ENCODE results near the gene GPX4. TPM values are rescaled to one million over a fixed set of nuclear protein-coding genes. Genes with fewer than 3 reads are reported as not detected.
A peak's percentile ranks its signal among the peaks of the same experiment; 100 is the strongest.

Gene GPX4
- total and polyA plus RNA-seq, 10 of the 15 experiments (the other 5 are each of a cell fraction or from before 2014, with no cell fraction given), result 33.3 to 749 (median 297) TPM

DNA sequence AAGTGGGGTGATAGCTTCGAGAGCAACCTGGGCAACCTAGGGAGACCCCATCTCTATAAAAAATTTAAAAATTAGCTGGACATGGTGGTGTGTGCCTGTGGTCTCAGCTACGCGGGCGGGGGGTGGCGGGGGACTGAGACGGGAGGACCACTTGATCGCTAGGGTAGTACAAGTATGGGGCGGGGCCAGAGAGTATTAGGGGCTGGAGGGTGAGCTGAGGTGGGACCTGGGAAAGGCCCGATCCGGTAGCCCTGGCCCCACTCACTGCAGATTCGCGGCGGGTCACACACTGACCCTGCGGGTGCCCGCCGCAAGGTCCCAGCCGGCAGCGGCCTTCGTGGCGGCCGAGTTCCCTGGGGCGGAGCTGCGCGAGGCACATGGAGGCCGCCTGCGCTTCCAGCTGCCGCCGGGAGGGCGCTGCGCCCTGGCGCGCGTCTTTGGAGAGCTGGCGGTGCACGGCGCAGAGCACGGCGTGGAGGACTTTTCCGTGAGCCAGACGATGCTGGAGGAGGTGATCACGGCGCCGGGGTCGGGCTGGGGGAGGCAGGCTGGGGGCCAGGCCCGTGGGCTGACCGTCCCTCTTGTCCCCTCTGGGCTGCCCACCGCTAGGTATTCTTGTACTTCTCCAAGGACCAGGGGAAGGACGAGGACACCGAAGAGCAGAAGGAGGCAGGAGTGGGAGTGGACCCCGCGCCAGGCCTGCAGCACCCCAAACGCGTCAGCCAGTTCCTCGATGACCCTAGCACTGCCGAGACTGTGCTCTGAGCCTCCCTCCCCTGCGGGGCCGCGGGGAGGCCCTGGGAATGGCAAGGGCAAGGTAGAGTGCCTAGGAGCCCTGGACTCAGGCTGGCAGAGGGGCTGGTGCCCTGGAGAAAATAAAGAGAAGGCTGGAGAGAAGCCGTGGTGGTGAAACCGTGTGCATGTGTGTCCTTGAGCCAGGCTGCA is 38.9 kb upstream of the GPX4 start:
- peak; percentile 73 for ATAC-seq
- Histone ChIP-seq H3K27ac (ENCODE audit: control insufficient read depth, insufficient read depth) (no peak overlapping the region), H3K9ac (ENCODE audit: control insufficient read depth, insufficient read depth, low read length) (no peak overlapping the region), H2AFZ (ENCODE audit: control insufficient read depth, low read depth, low read length) (peak overlapping the region; percentile 35), H3K27me3 (replicated peaks in 1 of 2; ENCODE audit: control insufficient read depth in 2 of 2, insufficient read depth in 2 of 2, low read length in 1 of 2) (no peaks in the 10 kb centered on the region), H3K4me1 (ENCODE audit: control insufficient read depth, insufficient read depth, low read length) (peaks cover 17% of the 10 kb centered on the region), H4K20me1 (ENCODE audit: control insufficient read depth, insufficient read depth) (no peaks in the 10 kb centered on the region), H3K79me2 (ENCODE audit: control insufficient read depth, insufficient read depth, low read length) (peaks cover 27% of the 10 kb centered on the region), H3K4me2 (ENCODE audit: control insufficient read depth, insufficient read depth) (peak overlapping the region; percentile 59), H3K36me3 (ENCODE audit: control insufficient read depth in 2 of 2, insufficient read depth in 2 of 2, low read length in 1 of 2) (peaks cover 0 to 3% of the 10 kb centered on the region in 2 experiments; a peak in 2 of 4 replicates), H3K4me3 (no peak overlapping the region), H3K9me3 (replicated peaks; ENCODE audit: control insufficient read depth, insufficient read depth, low read length) (no peaks in the 10 kb centered on the region)
- WGBS (ENCODE audit: insufficient coverage, insufficient replicate concordance, low lambda C conversion rate, missing lambda C conversion rate), result 16% methylated on average over 48 of the region's 60 CpGs
- FAIRE-seq, result peak; percentile 79
- intact Hi-C loops (cut with micrococcal nuclease; ENCODE audit: unreplicated experiment), result no loop called here
- POLR2A ChIA-PET, result interaction anchor here (0.6 to 2.8 kb wide), 11 partner anchors 10 to 150 kb away, joined by 3 to 12 read pairs (median 4); no protein-coding TSS in a partner anchor
- SMC1A ChIA-PET (ENCODE audit: uncharacterized antibody, unreplicated experiment), result interaction anchor here (1.0 to 2.3 kb wide), 5 partner anchors 11 to 48 kb away, joined by 3 to 11 read pairs (median 4); partner anchors contain the start of gene ABCA7
- BruUV-seq (replicated peaks), result no TSS peak
- RAD21 ChIA-PET (ENCODE audit: unreplicated experiment), result interaction anchor here (0.6 to 1.4 kb wide), 11 partner anchors 12 to 69 kb away, joined by 3 to 6 read pairs (median 4); no protein-coding TSS in a partner anchor
- DNase-seq (ENCODE audit: low read depth, low spot score), result no peak
- in situ Hi-C loops (cut with MboI), result no loop called here
- CTCF ChIA-PET, result interaction anchor here (0.7 to 2.2 kb wide), 11 partner anchors 11 to 129 kb away, joined by 3 to 11 read pairs (median 4); partner anchors contain the start of genes ABCA7 and RNU6-2
- TF ChIP-seq STAT1 (conservative IDR thresholded peaks at IDR 0.05) (0 out of 2 replicates have a peak, but pooled peaks have one; percentile 33), GATAD2B (conservative IDR thresholded peaks at IDR 0.05; ENCODE audit: low read depth) (peak; percentile 84), SMC3 (IDR thresholded peaks at IDR 0.05; ENCODE audit: borderline replicate concordance, low read length) (peak; percentile 33; the same call in 1 of the 2 replicates), NRF1 (conservative IDR thresholded peaks at IDR 0.05; ENCODE audit: low read depth, low read length) (0 out of 2 replicates have a peak, but pooled peaks have one; percentile 33), DPF2 (IDR thresholded peaks at IDR 0.05) (0 out of 2 replicates have a peak, but pooled peaks have one; percentile 50), ZNF384 (IDR thresholded peaks at IDR 0.05; ENCODE audit: borderline replicate concordance, low read depth, low read length) (no peak), MAX (IDR thresholded peaks at IDR 0.05; ENCODE audit: low read depth, low read length) (peak; percentile 92), BACH1 (IDR thresholded peaks at IDR 0.05; ENCODE audit: borderline replicate concordance) (0 out of 2 replicates have a peak, but pooled peaks have one; percentile 11), TCF12 (IDR thresholded peaks at IDR 0.05; ENCODE audit: low read depth, low read length) (peak; percentile 72), YY1 (IDR thresholded peaks at IDR 0.05; ENCODE audit: low read depth, low read length) (peak; percentile 72; the same call in 1 of the 2 replicates), SREBF2 (IDR thresholded peaks at IDR 0.05; ENCODE audit: low read length) (no peak), SMARCA5 (IDR thresholded peaks at IDR 0.05) (peak; percentile 88; the same call in 1 of the 2 replicates), RAD21 (IDR thresholded peaks at IDR 0.05; ENCODE audit: insufficient read depth, low read depth, low read length) (peak; percentile 54), TCF3 (IDR thresholded peaks at IDR 0.05; ENCODE audit: borderline replicate concordance, insufficient read depth, low read depth, low read length) (peak; percentile 81; the same call in 1 of the 2 replicates), PRDM15 (CRISPR knock-in tag; IDR thresholded peaks at IDR 0.05) (no peak), SREBF1 (IDR thresholded peaks at IDR 0.05; ENCODE audit: low read length) (no peak), MYC (IDR thresholded peaks at IDR 0.05; ENCODE audit: insufficient read depth, insufficient read length, insufficient replicate concordance, low read length, severe bottlenecking) (peak; percentile 53), NFYA (IDR thresholded peaks at IDR 0.05; ENCODE audit: borderline replicate concordance, low read depth, low read length) (no peak)
